HG02885 (cell line): ENCODE measurements around the gene GABBR2.

Experiments used
- ATAC-seq: cut with Tn5 transposase; IDR thresholded peaks from one replicate; pipeline ENCODE4 v1.9.1; 2021; ENCODE audit warnings: mild to moderate bottlenecking; ENCODE audit not compliant: unreplicated experiment, poor library complexity

GABBR2 gene

DNA sequence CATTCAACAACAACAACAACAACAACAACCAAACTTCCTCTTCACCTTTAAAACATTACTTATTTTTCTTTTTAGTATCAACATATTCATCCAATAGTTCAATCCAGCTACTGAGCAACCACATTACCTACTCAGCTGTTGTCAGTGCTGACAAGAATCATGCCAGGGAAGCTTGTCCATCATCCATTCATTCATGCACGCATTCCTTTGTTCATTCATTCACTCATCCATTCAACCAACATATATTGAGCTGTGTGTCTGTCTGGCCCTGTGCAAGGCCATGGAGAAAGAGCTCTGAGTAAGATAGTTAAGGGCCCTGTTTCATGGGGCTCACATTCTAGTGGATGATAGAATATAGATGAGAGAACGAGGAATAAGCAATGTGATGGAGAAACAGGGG, 373.1 kb downstream of the GABBR2 start:
- ATAC-seq: no peak

DNA sequence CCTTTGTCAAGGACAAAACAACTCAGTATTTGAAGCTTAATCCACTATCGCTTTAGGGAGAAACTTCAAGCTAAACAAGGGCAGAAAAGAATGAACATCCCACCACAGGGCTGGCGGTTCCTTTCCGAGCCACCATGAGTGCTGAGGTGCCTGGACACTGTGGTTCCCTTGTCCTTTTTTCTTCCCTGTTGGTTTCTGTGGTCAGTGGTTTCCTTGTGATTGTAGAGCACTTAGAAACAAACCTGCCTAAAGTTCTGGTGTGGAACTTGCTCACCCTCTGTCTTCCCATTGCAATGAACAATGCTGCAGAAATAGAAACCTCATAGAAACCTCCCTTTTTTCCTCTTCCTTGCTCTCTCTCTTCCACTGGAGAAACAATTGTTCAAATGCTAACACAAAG, 373.9 kb downstream of the GABBR2 start:
- ATAC-seq: no peak

DNA sequence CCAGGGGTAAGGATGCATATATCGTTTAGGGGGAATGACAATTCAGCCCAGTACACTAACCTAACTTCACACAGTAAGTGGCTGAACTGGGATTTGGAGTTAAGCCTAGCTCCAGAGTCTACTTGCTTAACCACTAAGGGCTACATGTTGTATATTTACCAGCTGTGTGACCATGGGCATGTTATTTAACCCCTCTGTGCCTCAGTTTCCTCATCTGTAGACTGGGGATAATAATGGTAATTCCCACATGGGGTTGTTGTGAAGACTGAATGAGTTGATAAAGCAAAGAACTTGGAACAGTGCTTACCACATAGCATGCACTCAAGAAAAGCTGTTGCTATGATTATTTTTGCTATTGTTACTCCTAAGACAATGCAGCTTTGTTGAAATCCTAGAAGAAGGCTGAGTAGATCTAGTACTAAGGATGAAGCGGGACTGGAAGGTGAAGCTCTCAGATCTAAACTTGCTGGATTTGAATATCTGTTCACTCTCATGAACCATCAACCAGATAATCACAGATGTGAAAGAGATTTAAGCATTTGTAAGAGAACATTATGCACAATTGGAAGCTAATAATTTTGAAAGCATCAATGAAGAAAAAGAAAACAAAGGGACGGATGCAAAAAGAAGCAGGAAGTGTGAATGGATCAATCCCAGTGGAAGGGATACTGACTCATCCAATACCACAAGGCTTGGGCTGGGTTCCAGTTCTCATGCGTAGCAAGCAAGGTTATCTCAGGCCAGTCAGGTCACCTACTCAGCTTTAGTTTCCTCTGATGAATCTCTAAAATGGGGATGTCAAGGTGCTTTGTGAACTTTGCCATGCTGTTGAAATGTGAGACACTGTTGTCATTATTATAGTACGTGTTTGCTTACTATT, 374.8 kb downstream of the GABBR2 start:
- ATAC-seq: no peak

DNA sequence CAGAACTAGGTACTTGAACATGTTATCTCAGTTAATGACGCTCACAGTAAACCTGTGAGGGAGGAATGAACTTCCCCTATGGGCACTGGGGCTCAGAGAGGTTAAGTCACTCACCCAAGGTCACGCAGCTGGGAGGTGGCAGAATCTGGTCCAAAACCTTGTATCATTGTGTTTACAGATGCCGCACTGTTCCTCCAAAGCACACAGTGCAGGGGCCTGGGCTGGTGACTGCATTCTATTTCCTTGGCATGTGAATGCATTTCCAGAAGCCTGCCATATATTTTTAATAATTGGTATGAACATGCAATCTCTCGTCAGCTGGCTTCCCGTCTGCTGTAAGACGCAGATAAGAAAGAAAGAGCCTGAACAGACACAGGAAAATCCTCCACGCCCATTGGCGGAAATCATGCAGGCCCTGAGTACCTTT, 376.3 kb downstream of the GABBR2 start:
- no peak for ATAC-seq

DNA sequence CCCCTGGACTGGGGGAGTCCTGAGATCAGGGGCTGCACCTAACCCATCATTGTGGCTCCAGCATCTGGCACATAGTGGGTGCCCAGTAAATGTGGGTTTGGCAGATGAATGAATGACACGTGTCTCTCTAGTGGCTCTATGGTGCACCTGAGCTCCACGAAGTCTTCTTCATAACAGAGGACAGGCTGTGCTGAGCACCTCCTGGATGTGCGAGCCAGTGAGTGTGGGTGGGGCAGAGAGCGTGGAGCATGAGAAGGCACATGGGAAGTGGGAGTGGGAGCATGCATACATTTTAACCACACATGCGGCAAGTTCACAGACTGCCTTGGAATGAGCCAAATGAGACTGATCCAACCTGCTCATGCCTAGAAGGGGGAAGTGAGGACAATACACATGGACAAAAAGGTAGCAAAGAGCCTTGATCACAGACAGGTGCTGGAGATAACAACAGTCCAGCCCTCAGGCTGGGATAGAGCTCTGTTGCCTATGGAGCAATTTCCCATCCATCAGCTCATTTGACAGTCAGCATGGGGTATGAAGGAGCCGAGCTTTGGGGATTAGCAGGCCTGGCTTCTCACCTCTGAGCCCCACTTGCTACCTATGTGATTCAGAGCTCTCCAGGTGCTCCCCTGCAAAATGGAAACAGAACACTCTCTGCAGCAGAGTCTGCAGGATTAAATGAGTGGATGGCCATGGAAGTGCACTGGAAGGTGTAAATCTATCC, 377.0 kb downstream of the GABBR2 start:
- ATAC-seq: no peak

DNA sequence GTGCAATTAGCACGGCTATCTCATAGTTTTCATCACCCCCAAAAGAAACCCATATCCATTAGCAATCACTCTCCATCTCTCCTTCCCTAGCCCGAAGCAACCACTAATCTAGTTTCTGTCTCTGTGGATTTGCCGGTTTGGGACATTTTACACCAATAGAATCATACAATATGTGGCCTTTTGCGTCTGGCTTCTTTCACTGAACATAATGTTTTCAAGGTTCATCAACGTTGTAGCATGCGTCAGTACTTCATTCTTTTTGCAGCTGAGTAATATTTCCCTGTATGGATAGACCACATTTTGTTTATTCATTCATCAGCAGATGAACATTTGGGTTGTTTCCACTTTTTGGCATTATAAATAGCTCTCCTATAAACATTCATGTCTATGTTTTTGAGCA, 377.9 kb downstream of the GABBR2 start:
- ATAC-seq: no peak

DNA sequence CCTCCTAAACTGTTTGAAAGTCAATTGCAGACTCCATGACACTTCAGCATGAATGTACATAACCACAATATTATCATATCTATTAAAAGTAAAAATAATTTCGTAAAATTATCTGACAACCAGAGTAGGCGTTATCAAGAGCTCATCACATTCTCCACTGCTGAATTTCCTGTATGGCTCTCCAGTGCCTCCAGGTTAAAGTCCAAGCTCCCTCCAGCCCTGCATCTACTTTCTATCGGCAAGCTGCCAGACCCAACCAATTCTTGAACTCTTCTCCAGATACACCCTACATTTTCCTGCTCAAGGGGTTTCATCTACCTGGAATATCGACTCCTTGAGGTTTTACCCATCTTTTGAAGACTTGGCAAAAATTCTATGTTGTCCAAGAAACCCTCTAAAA, 378.8 kb downstream of the GABBR2 start:
- ATAC-seq: no peak

DNA sequence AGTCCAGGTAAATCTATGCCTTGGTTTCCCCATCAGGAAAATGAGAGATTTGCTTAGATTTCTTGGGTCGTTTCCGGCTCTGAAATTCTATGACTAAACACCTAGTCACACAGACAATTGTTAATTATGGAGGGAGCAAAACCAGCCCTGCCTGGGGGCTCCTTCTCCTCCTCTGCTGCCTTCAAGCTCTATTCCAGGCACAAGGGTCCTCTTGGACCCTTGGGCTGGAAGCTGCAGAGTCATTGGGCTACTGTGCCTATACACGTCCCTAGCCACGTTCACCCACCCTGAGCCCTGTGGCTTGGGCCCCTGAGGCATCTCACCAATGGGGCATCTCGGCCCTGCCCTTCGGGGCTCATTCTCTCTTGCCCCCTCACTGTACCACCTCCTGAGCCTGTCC, 379.5 kb downstream of the GABBR2 start:
- no peak for ATAC-seq

DNA sequence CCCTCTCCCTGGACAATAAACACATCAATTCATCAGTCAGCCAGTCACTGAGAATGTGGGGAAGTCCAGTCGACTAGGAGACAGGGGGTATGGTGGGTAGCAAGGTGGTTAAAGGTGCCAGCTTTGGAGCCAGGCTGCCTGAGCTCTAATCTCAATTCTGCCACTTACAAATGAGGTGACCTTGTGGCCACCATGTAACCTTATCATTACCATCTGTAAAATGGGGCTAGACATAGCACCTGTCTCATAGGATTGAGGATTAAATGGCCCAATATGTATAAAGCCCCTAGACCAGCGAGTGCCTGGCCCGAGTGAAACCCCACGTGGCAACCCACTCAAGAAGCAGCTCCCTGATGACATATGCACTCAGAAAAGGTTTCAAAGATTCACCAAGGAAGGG, 380.0 kb downstream of the GABBR2 start:
- no peak for ATAC-seq

DNA sequence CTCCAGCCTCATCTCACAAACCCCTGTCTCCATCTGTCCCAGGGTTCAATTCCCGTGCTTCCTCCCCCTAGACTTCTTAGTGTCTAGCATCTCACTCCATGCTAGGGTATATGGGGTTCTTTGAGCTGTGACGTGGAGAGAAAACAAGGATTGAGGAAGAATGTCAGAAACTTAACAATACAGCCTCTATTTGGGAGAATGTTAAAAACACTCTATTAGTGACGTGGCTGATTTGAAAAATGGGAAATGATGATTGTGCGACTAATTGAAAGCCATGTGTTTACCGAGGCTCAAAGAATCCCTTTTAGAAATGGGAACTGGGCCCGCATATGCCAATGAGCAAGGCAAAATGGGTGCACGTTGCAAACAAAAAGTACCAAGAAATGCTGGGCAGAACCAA, 380.6 kb downstream of the GABBR2 start:
- ATAC-seq: no peak

DNA sequence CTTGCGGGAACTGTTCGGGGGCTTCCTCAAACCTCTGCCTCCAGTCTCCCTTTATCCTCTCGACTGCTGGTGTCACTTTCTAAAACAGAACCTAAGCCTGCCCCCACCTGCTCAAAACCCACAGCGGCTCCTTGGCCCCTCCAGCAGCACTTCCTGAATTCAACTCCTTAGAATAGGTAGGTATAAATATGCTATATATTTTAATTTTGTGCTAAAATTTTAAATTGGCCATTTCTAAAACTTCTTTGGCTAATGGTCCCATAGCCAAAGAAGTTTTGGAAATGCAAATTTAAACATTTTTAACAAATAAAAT, 381.5 kb downstream of the GABBR2 start:
- no peak for ATAC-seq

DNA sequence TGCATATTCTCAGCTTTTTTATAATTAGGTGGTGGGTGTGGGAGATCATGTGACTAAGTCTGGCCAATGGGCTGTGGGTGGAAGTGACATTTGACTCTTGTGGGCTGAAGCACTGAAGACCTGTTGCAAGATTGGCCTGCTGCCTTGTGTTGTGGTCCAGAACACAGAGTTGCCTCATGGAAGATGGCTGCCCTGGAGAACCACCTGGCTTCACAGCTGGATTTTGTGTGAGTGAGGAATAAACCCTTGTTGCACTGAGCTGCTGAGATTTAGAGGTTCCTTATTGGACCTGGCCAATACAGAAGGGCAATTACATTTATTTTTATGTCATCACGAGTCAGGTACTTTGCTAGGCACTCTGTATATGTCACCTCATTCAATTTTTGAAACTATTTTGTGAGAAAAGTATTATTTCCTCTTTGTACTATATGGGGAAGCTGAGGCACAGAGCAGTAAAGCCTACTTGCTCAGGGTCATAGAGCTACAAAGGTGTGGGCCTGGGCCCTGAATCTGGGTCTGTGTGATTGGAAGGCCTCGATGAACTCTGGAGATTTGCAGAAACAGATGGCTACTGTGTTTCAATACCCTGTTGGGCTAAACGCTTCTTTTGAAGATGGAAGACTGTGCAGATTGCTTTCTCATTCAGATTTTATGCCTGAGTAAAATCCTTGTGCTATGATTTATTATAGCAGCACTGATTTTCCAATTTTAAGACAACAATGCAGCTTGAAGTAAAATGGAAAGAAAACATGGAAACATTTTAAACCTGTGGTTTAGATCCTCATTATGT, 382.1 kb downstream of the GABBR2 start:
- ATAC-seq: no peak

DNA sequence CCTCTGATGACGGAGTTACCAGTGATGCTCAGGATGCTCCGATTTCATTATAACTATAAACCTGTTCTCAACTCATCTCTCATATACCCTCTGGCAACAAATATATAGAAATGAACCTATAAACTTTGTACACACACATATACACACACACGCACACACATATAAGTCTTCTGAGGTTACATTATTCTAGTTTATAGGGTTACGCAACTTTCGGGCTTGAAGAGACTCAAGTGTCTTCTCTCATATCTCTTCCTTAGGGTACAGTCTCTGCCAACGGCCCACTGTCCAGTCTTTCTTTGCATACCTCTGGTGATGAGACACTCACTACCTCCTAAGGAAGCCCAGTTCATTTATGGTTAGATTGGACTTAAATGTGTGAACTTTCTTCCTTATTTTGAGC, 383.9 kb downstream of the GABBR2 start:
- no peak for ATAC-seq

DNA sequence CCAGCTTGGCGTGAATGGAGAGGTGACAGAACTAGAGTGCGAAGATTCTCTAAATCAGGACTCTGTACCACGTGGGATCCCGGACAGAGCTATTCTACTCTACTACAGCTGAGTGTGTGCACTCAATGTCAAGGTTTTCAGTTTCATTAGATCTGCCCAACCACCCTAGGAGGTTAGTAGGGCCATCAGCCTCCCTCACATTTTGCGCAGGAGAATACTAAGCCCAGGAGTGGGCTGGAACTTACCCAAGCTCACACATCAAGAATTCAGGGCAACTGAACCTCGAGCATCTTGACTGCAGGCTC, 385.0 kb downstream of the GABBR2 start:
- no peak for ATAC-seq

DNA sequence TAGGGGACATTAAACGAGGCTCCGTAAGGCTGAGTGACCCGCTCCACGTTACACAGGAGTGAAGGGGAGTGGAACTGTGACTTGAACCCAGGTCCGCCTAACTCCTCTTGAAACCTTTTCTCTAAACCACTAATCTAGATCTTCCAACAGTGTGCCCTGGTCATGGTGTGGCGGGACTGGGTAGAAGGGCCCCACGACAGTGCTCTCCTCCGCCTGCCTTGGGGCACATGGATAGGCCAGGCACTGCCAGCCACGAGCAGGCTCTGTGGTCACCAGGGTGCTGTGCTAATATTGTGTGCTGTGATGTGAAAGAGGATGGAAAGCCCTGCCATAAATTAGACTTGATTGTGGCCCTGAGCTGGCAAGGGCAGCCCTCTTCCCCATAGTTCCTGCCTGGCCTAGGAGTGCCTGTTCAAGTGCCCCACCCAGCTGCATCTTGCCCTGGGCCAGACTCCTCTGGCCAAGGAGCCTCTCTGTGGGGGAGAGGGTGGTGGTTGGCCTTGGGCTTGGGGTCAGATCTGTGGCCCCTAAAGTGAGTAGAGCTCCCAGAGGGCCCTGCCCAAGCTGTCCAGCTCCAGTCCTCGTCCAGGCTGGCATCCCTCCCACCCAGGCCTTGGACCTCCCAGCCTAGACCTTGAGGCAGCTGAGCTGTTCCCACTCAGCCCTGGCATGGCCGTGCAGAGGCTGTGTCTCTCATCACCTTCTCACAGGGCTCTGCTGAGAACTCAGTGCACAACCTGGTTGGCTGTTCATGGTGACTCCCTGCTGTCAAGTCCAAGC, 385.5 kb downstream of the GABBR2 start:
- no peak for ATAC-seq

DNA sequence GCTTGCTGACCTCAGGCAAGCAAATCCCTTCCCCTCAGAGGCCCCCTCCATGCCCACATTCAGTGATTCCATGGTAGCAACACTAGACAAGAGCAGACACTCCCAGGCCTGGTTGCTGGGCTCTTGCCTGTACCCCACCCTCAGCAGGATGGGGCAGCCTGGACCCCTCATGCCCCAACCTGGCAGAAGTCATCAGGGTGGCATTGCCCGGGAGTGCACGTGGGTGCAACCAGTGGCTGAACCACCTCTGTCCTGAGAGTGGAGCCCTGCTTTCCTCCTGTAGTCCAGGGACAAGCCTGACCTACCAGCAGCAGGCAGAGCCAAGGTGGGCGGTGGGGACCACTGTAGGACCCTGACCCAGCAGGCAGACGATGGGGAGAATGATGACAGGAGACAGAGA, 387.5 kb downstream of the GABBR2 start:
- ATAC-seq: no peak

DNA sequence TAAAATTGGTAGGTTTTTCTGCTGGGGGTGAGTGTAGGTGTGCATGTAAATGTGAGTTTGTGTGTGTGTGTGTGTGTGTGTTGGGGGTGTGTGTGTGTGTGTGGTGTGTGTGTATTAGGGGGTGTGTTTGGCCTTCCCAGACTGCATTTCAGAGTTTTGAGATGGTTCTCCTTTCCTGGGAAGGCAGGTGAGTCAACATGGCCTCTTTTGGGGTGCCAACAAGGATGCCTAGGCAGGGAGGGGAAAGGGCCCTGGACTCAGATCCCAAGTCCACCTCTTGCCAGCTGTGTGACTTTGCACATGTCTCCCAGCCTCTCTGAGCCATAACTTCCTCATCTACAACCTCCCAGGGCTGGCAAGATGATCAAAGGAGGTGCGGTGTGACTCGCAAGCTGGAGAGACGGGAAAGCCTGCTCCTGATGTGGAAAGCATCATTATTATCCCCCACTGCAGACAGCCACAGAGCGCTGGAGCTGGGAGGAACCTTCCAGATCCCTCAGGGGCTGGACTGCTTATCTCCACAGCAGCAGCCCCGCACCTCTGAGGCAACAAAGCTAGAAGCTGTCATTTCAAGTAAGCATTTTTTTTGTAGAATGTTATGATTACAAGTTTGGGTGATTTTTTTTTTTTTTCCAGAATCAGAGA, 389.8 kb downstream of the GABBR2 start:
- no peak for ATAC-seq

DNA sequence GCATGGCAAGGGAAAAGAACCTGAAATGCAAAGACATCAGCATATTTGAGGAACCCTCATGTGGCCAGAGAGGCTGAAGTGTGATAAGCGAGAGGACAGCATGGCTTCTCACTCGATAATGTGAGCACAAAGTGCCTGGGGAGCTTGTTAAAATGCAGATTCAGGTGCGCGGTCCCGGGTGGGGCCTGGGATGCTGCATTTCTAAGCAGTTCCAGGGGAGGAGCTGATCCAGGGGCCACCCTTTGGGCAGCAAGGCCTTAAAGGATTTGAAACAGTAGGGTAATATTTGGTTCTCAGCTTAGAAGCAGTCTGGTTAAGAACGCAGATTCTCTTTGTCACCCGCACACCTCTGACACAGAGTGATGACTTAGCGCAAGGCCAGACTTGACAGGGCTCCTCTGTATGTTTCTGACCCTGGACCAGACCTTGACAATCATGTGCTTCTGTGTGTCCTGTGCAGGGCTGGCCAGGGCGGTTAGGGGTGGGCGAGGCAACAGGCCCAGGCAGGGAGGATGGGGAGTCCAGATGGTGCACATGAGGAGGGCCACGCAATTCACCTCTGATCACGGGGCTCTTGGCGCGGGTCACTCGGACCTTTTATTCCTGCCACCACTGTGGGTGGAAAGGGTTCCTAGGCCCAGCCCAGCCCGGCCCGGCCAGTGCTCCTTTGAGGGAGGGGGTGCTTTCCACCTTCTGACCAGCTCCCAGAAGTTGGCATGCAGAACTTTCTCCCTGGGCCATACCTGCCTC, 390.5 kb downstream of the GABBR2 start:
- ATAC-seq: no peak

DNA sequence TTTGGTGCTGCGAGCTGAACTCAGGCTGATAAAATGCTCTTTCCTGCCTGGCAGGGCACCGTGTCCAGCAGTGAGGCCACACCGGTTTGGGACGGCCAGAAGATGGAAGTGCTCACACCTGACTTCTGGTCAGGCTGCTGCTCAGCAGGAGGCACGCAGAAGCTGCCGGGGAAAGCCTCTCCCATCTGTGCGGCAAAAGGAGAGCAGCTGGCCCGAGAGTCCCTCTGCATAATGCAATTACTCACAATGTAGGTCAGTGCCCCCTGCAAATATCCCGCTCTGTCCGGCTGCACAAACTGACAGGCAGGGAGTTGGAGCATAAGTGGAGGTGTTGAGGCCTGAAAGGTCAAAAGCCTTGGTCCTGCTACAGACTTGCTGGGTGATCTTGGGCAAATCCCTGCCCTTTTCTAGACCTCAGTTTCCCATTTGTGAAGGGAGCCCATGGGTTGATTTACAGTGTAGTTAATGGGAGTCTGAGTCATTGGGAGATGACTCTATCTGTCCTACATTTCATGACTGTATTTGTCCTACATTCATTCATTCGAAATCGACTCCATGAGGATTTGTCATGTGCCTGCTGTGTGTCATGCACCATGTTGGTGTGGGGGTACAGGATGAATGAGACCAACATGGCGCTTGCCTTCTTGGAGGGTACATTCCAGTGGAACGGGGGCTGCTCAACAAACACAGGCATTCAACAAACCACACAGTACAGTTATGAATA, 391.4 kb downstream of the GABBR2 start:
- no peak for ATAC-seq
